K562 (cell line): ENCODE results near the gene CFAP58. TPM values are rescaled to one million over a fixed set of nuclear protein-coding genes. Genes with fewer than 3 reads are reported as not detected.

ENCODE experiments used
- AFF1 ChIP-seq, 2 experiments: fragments of 450-650 bp; IDR thresholded peaks; 2 replicates each; pipeline ENCODE4 v1.6.1; 2018; ENCODE audit warnings: mild to moderate bottlenecking in 2 of 2, low read depth in 1 of 2; ENCODE audit not compliant: partially characterized antibody in 2 of 2
- ARID2 ChIP-seq: fragments of 450-650 bp; IDR thresholded peaks from 2 replicates; pipeline ENCODE4 v1.6.1; 2017; ENCODE audit warnings: antibody characterized with exemption, mild to moderate bottlenecking
- C11orf30 ChIP-seq: fragments of 450-650 bp; IDR thresholded peaks from 2 replicates; pipeline ENCODE4 v1.6.1; 2016; ENCODE audit warnings: low read depth, mild to moderate bottlenecking
- IRF2 ChIP-seq: sonication (generic); formaldehyde crosslinking; IDR thresholded peaks from 2 replicates; pipeline ENCODE4 v1.8.1; 2022; ENCODE audit warnings: mild to moderate bottlenecking, missing genetic modification reagents
- JUNB ChIP-seq: fragments of 450-650 bp; formaldehyde crosslinking; conservative IDR thresholded peaks from 2 replicates; pipeline ENCODE4 v1.4.0; 2020; ENCODE audit warnings: mild to moderate bottlenecking
- JUND ChIP-seq, 2 experiments: IDR thresholded peaks; 2 replicates in 1 of 2; 3 replicates in 1 of 2; pipeline ENCODE4 v1.6.1; 2011; ENCODE audit warnings: borderline replicate concordance in 2 of 2, low read depth in 2 of 2, low read length in 2 of 2, improper control_type of control experiment in 1 of 2, missing biosample characterization in 1 of 2, missing genetic modification characterization in 1 of 2, missing genetic modification reagents in 1 of 2
- MAFG ChIP-seq: fragments of 450-650 bp; conservative IDR thresholded peaks from 2 replicates; pipeline ENCODE4 v1.6.1; 2016; ENCODE audit warnings: missing genetic modification characterization, missing compliant biosample characterization
- MAFK ChIP-seq: IDR thresholded peaks from 2 replicates; pipeline ENCODE4 v1.6.1; 2011; ENCODE audit warnings: low read length, improper control_type of control experiment
- MCM3 ChIP-seq: fragments of 450-650 bp; IDR thresholded peaks from 2 replicates; pipeline ENCODE4 v1.6.1; 2016
- PCBP2 ChIP-seq: fragments of 200-400 bp; formaldehyde crosslinking; IDR thresholded peaks from 2 replicates; pipeline ENCODE4 v1.6.1; 2018; ENCODE audit warnings: low read length, low read depth, mild to moderate bottlenecking, moderate library complexity; ENCODE audit not compliant: poor library complexity, severe bottlenecking
- RBM17 ChIP-seq: fragments of 200-400 bp; formaldehyde crosslinking; IDR thresholded peaks from 2 replicates; pipeline ENCODE4 v1.6.1; 2017; ENCODE audit warnings: low read depth, mild to moderate bottlenecking, low read length, borderline replicate concordance
- SMC3 ChIP-seq: conservative IDR thresholded peaks from 2 replicates; pipeline ENCODE4 v1.6.1; 2011; ENCODE audit warnings: low read depth, low read length, improper control_type of control experiment; ENCODE audit not compliant: insufficient read depth
- TCF7 ChIP-seq: sonication (generic); IDR thresholded peaks from 2 replicates; pipeline ENCODE4 v1.6.1; 2016; ENCODE audit warnings: antibody characterized with exemption, borderline replicate concordance
- THRB ChIP-seq: fragments of 450-650 bp; formaldehyde crosslinking; conservative IDR thresholded peaks from 2 replicates; pipeline ENCODE4 v1.4.0; 2022; ENCODE audit warnings: mild to moderate bottlenecking, missing genetic modification characterization
- ZNF263 ChIP-seq: sonication (generic); formaldehyde crosslinking; IDR thresholded peaks from 2 replicates; pipeline ENCODE4 v1.8.0; 2022; ENCODE audit warnings: mild to moderate bottlenecking, missing genetic modification reagents, borderline replicate concordance
- ZNF316 ChIP-seq: fragments of 450-650 bp; IDR thresholded peaks from 2 replicates; pipeline ENCODE4 v1.6.1; 2016
- ZNF324 ChIP-seq: fragments of 250-450 bp; sonication (Bioruptor Pico); IDR thresholded peaks from 2 replicates; pipeline ENCODE4 v1.4.0; 2020; ENCODE audit warnings: mild to moderate bottlenecking
- polyA plus RNA-seq, 8 experiments: library from polyadenylated mRNA; depleted of rRNA in 4 of 8; stranded (reverse) in 5 of 8; unstranded in 3 of 8; fragments of >200 nt; fragmentation: Nextera tagmentation in 2 of 8; fragmentation: Illumina TruSeq in 1 of 8; extraction: Ambion mirVana in 2 of 8; extraction: Trizol in 1 of 8; gene quantifications; 2 replicates each; pipeline versions ENCODE4 v1.2.1 to v1.2.3, GENCODE V29; 2011 to 2014; ENCODE audit warnings: inconsistent platforms in 1 of 8, missing spikeins in 1 of 8
- total RNA-seq, 7 experiments: library from RNA; depleted of rRNA in 6 of 7; stranded (reverse); fragments of >200 nt in 6 of 7; fragmentation: Illumina TruSeq in 2 of 7; extraction: Trizol in 2 of 7; gene quantifications; 2 replicates each; pipeline versions ENCODE4 v1.2.1 to v1.2.3, GENCODE V29; 2011 to 2021; ENCODE audit warnings: low replicate concordance in 1 of 7
- TF ChIP-seq, protein P1 (sequence below): fragments of 250-450 bp; sonication (Bioruptor Pico); IDR thresholded peaks from 2 replicates; pipeline ENCODE4 v1.5.0; 2021
- TF ChIP-seq, protein P2 (sequence below), 2 experiments: fragments of 450-650 bp; conservative IDR thresholded peaks; 2 replicates each; pipeline ENCODE4 v1.6.1; 2017; ENCODE audit warnings: mild to moderate bottlenecking in 2 of 2, moderate library complexity in 2 of 2
- TF ChIP-seq, protein P3 (sequence below): fragments of 250-450 bp; sonication (Bioruptor Pico); IDR thresholded peaks from 2 replicates; pipeline ENCODE4 v1.4.0; 2020

Gene CFAP58
- total and polyA plus RNA-seq, 9 of the 15 experiments (the other 6 are each of a cell fraction or from before 2014, with no cell fraction given): 0.08 to 2.0 (median 0.71) TPM

- TF ChIP-seq AFF1 (IDR thresholded peaks at IDR 0.05; ENCODE audit: low read depth in 1 of 2, partially characterized antibody in 2 of 2): no peak
- peak; percentile 89 for TF ChIP-seq MAFG (tag)
- no peak for TF ChIP-seq PCBP2
- TF ChIP-seq THRB (CRISPR knock-in tag): no peak
- TF ChIP-seq MAFK: peak; percentile 63; the same call in 1 of the 2 replicates
- no peak for TF ChIP-seq ZNF263 (CRISPR knock-in tag)
- TF ChIP-seq SMC3: 0 out of 2 replicates have a peak, but pooled peaks have one; percentile 26
- TF ChIP-seq C11orf30: peak; percentile 92
- TF ChIP-seq ZNF316: peak; percentile 98
- TF ChIP-seq TCF7: no peak
- no peak for TF ChIP-seq ZNF324 (CRISPR knock-in tag)
- peak; percentile 46; the same call in 1 of the 2 replicates for TF ChIP-seq ARID2
- TF ChIP-seq JUNB: no peak
- TF ChIP-seq MCM3: no peak
- TF ChIP-seq JUND (IDR thresholded peaks at IDR 0.05; ENCODE audit: borderline replicate concordance, low read depth, low read length): peak; percentile 33; the same call in 1 of the 2 replicates
- TF ChIP-seq JUND (tag; IDR thresholded peaks at IDR 0.05; ENCODE audit: borderline replicate concordance, low read depth, low read length): no peak
- TF ChIP-seq, protein P1, sequence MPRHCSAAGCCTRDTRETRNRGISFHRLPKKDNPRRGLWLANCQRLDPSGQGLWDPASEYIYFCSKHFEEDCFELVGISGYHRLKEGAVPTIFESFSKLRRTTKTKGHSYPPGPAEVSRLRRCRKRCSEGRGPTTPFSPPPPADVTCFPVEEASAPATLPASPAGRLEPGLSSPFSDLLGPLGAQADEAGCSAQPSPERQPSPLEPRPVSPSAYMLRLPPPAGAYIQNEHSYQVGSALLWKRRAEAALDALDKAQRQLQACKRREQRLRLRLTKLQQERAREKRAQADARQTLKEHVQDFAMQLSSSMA (CRISPR knock-in tag): no peak
- TF ChIP-seq, protein P2, sequence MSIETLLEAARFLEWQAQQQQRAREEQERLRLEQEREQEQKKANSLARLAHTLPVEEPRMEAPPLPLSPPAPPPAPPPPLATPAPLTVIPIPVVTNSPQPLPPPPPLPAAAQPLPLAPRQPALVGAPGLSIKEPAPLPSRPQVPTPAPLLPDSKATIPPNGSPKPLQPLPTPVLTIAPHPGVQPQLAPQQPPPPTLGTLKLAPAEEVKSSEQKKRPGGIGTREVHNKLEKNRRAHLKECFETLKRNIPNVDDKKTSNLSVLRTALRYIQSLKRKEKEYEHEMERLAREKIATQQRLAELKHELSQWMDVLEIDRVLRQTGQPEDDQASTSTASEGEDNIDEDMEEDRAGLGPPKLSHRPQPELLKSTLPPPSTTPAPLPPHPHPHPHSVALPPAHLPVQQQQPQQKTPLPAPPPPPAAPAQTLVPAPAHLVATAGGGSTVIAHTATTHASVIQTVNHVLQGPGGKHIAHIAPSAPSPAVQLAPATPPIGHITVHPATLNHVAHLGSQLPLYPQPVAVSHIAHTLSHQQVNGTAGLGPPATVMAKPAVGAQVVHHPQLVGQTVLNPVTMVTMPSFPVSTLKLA (conservative IDR thresholded peaks at IDR 0.05): no peak
- no peak for TF ChIP-seq RBM17
- TF ChIP-seq, protein P3, sequence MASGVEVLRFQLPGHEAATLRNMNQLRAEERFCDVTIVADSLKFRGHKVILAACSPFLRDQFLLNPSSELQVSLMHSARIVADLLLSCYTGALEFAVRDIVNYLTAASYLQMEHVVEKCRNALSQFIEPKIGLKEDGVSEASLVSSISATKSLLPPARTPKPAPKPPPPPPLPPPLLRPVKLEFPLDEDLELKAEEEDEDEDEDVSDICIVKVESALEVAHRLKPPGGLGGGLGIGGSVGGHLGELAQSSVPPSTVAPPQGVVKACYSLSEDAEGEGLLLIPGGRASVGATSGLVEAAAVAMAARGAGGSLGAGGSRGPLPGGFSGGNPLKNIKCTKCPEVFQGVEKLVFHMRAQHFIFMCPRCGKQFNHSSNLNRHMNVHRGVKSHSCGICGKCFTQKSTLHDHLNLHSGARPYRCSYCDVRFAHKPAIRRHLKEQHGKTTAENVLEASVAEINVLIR (CRISPR knock-in tag): no peak
- no peak for TF ChIP-seq IRF2
Measured at GRCh38 chr10:104350127-104350635, 3.5 kb upstream of the CFAP58 start (continued).
